ENCODE measurements around the gene CWF19L1.

The CWF19L1 gene

DNA sequence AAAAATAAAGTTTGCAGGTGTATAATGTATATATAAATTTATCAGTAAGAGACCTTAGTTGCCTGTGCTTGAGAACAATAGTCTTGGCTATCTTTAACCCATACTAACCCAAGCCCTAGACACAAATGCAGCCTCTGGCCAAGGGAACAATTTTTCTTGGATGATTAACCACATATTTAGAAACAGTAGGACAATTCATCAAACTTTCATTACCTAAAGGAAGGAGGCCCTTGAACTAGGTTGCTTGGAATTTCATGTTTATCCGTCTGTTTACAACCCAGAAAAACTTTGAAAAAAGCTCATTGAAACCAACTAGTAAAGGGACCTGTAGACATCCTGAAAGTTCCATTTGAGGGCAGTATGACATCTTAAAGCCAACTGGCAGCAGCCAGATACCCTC is 72.7 kb downstream of the CWF19L1 start:
- TF ChIP-seq, protein P1, sequence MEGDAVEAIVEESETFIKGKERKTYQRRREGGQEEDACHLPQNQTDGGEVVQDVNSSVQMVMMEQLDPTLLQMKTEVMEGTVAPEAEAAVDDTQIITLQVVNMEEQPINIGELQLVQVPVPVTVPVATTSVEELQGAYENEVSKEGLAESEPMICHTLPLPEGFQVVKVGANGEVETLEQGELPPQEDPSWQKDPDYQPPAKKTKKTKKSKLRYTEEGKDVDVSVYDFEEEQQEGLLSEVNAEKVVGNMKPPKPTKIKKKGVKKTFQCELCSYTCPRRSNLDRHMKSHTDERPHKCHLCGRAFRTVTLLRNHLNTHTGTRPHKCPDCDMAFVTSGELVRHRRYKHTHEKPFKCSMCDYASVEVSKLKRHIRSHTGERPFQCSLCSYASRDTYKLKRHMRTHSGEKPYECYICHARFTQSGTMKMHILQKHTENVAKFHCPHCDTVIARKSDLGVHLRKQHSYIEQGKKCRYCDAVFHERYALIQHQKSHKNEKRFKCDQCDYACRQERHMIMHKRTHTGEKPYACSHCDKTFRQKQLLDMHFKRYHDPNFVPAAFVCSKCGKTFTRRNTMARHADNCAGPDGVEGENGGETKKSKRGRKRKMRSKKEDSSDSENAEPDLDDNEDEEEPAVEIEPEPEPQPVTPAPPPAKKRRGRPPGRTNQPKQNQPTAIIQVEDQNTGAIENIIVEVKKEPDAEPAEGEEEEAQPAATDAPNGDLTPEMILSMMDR (IDR thresholded peaks at IDR 0.05; ENCODE audit: poor library complexity, severe bottlenecking) = no peak
- no peak overlapping the region for H3K27ac ChIP-seq (ENCODE audit: poor library complexity, severe bottlenecking)
- H3K4me3 ChIP-seq (ENCODE audit: severe bottlenecking) = no peak overlapping the region
- no peaks in the 10 kb centered on the region for H3K9me3 ChIP-seq (ENCODE audit: severe bottlenecking)
- H3K4me1 ChIP-seq (ENCODE audit: insufficient read depth, poor library complexity, severe bottlenecking) = no peaks in the 10 kb centered on the region
- no peaks in the 10 kb centered on the region for H3K27me3 ChIP-seq (ENCODE audit: insufficient read depth, poor library complexity, severe bottlenecking)
- H3K36me3 ChIP-seq (ENCODE audit: low read depth) = peaks cover 86% of the 10 kb centered on the region
- ATAC-seq (ENCODE audit: low read depth) (no peak), DNase-seq (ENCODE audit: low spot score) (no peak)

DNA sequence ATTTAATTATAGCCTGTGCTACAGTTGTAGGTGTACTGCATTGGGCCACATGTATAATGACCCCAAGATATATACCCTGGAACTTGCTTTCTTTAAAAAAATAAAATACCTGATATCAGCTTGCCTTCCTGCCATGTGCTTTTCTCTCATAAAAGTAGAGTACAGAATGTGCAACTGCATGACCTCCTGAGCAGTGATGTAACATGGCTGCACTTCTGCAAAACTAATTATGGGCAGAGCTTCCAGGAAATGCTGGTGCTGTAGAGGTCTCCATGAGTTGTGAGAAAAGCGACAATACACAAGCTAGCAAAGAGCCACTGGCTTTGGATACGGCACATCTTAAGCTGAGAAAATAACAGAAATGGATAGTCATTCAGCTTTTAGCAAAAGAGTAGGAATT is 75.1 kb downstream of the CWF19L1 start:
- Histone ChIP-seq H3K36me3 (ENCODE audit: low read depth) (peaks cover 81% of the 10 kb centered on the region), H3K4me3 (ENCODE audit: severe bottlenecking) (no peak overlapping the region), H3K27ac (ENCODE audit: poor library complexity, severe bottlenecking) (no peak overlapping the region), H3K4me1 (ENCODE audit: insufficient read depth, poor library complexity, severe bottlenecking) (no peaks in the 10 kb centered on the region), H3K9me3 (ENCODE audit: severe bottlenecking) (no peaks in the 10 kb centered on the region), H3K27me3 (ENCODE audit: insufficient read depth, poor library complexity, severe bottlenecking) (no peaks in the 10 kb centered on the region)
- ATAC-seq (ENCODE audit: low read depth) = no peak
- TF ChIP-seq, protein P1 (IDR thresholded peaks at IDR 0.05; ENCODE audit: poor library complexity, severe bottlenecking) = no peak
- DNase-seq (ENCODE audit: low spot score) = no peak

DNA sequence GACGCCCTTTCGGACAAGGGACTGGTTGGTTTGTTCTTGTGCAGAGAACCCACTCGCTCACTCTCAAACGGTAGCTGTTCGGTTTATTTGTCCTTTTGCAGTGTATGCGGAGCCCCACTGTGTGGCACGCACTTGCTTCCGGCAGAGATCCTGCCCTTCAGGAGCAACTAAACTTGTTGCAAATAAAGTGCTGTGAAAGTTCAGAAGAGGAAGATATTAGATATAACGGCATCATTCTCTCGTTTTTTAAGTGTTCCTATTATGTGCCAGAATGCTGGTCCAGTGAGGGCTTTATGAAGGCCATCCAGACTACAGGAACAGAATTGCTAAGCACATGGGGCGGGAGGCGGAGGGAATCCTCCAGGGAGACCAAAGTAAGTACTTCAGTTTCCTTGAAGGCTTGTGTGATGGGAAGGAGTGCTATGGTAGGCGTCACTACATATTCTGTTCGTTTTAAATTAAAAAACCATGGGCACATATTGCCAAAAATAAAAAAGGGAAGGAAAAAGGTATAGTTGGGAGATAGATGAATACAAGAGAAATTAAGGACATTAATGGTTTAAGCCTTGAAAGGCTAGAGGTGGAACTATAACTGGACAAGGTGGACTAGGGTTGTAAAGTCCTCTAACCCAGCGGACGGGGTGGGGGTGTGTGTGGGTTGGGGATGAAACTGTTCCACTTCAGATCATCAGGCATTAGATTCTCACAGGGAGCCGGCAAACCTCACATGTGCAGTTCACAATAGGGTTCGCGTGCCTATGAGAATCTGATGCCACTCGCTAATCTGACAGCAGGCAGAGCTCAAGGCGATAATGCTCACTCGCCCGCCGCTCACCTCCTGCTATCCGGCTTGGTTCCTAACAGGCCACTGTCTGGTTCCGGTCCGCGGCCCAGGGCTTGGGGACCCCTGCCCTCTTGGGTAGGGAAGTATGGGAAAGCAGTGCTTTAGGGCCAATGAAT is 80.9 kb downstream of the CWF19L1 start:
- H3K4me3 ChIP-seq (ENCODE audit: severe bottlenecking) = peak overlapping the region; percentile 78

DNA sequence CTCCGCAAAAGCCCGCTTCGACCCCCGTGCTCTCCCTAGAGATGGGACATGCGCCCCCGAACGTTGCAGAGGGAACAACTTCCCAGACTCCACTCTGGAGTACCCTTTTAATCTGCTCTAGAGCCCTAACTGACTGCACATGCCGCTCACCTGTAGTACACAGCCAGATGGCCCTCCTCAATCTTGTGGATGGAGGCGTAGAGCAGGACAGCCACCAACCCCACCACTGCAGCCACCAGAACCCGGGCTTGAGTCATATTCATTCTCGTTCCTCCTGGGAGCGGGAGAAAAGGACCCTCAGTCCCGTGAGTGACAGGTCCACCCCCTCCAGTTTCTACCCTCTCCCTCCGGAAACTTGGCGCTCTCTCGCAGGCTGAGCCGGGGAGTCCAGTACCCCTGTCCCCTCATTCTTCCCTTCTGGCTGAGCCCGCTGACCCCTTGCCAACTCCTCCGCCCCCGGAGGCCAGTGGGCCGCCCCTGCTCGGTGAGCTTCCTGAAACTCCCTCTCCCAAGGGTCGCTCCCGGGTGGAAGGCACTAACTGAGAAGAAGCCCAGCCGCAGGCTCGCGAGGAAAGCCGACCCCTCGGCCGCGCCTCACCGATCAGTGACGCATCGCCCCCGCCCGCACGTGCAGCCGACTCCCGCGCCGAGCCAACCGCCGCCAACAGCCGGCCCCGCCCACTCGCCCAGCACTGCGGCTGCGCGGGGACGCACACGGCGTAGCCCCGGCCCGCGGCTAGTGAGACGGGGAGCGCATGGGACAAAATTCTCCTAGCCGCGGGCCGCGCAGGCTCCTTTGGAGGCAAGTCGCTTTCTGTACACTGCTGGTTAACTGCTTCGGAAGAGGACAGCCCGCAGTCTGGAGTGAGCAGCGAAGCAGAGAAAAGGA is 81.8 kb downstream of the CWF19L1 start, which contains the start of gene ERLIN1:
Gene ERLIN1, minus strand, starts transcription at position 666 of the 889 bp plus-strand sequence. Its CDS starts 403 bp downstream, at position 263.
- ATAC-seq (ENCODE audit: low read depth) = peak; percentile 84

More for the DNA sequence above, 80.9 kb downstream of the CWF19L1 start:
- peak overlapping the region; percentile 62 for H3K27ac ChIP-seq (ENCODE audit: poor library complexity, severe bottlenecking)
- H3K9me3 ChIP-seq (ENCODE audit: severe bottlenecking) = no peaks in the 10 kb centered on the region
- H3K27me3 ChIP-seq (ENCODE audit: insufficient read depth, poor library complexity, severe bottlenecking) = no peaks in the 10 kb centered on the region
- no peak for DNase-seq (ENCODE audit: low spot score)
- H3K4me1 ChIP-seq (ENCODE audit: insufficient read depth, poor library complexity, severe bottlenecking) = peaks cover 20% of the 10 kb centered on the region
- TF ChIP-seq, protein P1 (IDR thresholded peaks at IDR 0.05; ENCODE audit: poor library complexity, severe bottlenecking) = no peak
- peak; percentile 55 for ATAC-seq (ENCODE audit: low read depth)
- peaks cover 61% of the 10 kb centered on the region for H3K36me3 ChIP-seq (ENCODE audit: low read depth)

More for the DNA sequence above, 81.8 kb downstream of the CWF19L1 start, which contains the start of gene ERLIN1:
- Histone ChIP-seq H3K9me3 (ENCODE audit: severe bottlenecking) (no peaks in the 10 kb centered on the region), H3K4me1 (ENCODE audit: insufficient read depth, poor library complexity, severe bottlenecking) (peaks cover 20% of the 10 kb centered on the region), H3K27me3 (ENCODE audit: insufficient read depth, poor library complexity, severe bottlenecking) (no peaks in the 10 kb centered on the region), H3K4me3 (ENCODE audit: severe bottlenecking) (peak within 1 kb of the TSS; percentile 78), H3K27ac (ENCODE audit: poor library complexity, severe bottlenecking) (peak within 1 kb of the TSS; percentile 62), H3K36me3 (ENCODE audit: low read depth) (peaks cover 60% of the 10 kb centered on the region)
- DNase-seq (ENCODE audit: low spot score) = peak; percentile 91
- TF ChIP-seq, protein P1 (IDR thresholded peaks at IDR 0.05; ENCODE audit: poor library complexity, severe bottlenecking) = no peak

Data from RWPE2 (cell line).